ENCODE results near the gene PLEK. TPM values are rescaled to one million over a fixed set of nuclear protein-coding genes. Genes with fewer than 3 reads are reported as not detected.
"Not testable (repeated sequence)": the region's sequence is repeated elsewhere in the genome, so short reads cannot be mapped to it uniquely, and the experiment has no call there.

The PLEK gene
- total RNA-seq, 1 experiment from 2014 or later, result not detected

GRCh38 chr2:68372485-68372884, 7.4 kb downstream of the PLEK start:
- intact Hi-C loops (cut with micrococcal nuclease; ENCODE audit: unreplicated experiment), result no loop called here
- Mint-ChIP-seq H3K27ac (ENCODE audit: unreplicated experiment) (no peak overlapping the region), H3K27me3 (ENCODE audit: unreplicated experiment) (peaks cover 55% of the 10 kb centered on the region), H3K4me1 (ENCODE audit: low read depth, unreplicated experiment) (no peaks in the 10 kb centered on the region), H3K36me3 (ENCODE audit: insufficient read depth, unreplicated experiment) (no peaks in the 10 kb centered on the region), H3K4me3 (ENCODE audit: low read depth, unreplicated experiment) (no peak overlapping the region), H3K9me3 (ENCODE audit: low read depth, unreplicated experiment) (no peaks in the 10 kb centered on the region)
- CTCF ChIA-PET, result no interaction called here
- no peak for DNase-seq
- BruUV-seq (replicated peaks), result no TSS peak
- no peak for TF ChIP-seq CTCF (IDR thresholded peaks at IDR 0.05; ENCODE audit: unreplicated experiment)

GRCh38 chr2:68374184-68374583, 9.1 kb downstream of the PLEK start:
- DNase-seq, result no peak
- TF ChIP-seq CTCF (IDR thresholded peaks at IDR 0.05; ENCODE audit: unreplicated experiment), result no peak
- CTCF ChIA-PET, result no interaction called here
- H3K27ac Mint-ChIP-seq (ENCODE audit: unreplicated experiment), result no peak overlapping the region
- no peaks in the 10 kb centered on the region for H3K9me3 Mint-ChIP-seq (ENCODE audit: low read depth, unreplicated experiment)
- H3K27me3 Mint-ChIP-seq (ENCODE audit: unreplicated experiment), result peaks cover 60% of the 10 kb centered on the region
- H3K4me1 Mint-ChIP-seq (ENCODE audit: low read depth, unreplicated experiment), result no peaks in the 10 kb centered on the region
- intact Hi-C loops (cut with micrococcal nuclease; ENCODE audit: unreplicated experiment), result no loop called here
- no peaks in the 10 kb centered on the region for H3K36me3 Mint-ChIP-seq (ENCODE audit: insufficient read depth, unreplicated experiment)
- H3K4me3 Mint-ChIP-seq (ENCODE audit: low read depth, unreplicated experiment), result no peak overlapping the region
- BruUV-seq (replicated peaks), result no TSS peak

- Mint-ChIP-seq H3K36me3 (ENCODE audit: insufficient read depth, unreplicated experiment) (no peaks in the 10 kb centered on the region), H3K4me1 (ENCODE audit: low read depth, unreplicated experiment) (no peaks in the 10 kb centered on the region), H3K9me3 (ENCODE audit: low read depth, unreplicated experiment) (no peaks in the 10 kb centered on the region), H3K27me3 (ENCODE audit: unreplicated experiment) (peaks cover 60% of the 10 kb centered on the region), H3K4me3 (ENCODE audit: low read depth, unreplicated experiment) (no peak overlapping the region), H3K27ac (ENCODE audit: unreplicated experiment) (no peak overlapping the region)
- no peak for TF ChIP-seq CTCF (IDR thresholded peaks at IDR 0.05; ENCODE audit: unreplicated experiment)
- no TSS peak for BruUV-seq (replicated peaks)
- DNase-seq, result no peak
- CTCF ChIA-PET, result no interaction called here
- intact Hi-C loops (cut with micrococcal nuclease; ENCODE audit: unreplicated experiment), result no loop called here
These were observed 10.5 kb downstream of the PLEK start for GRCh38 chr2:68375582-68375981.

- peaks cover 76% of the 10 kb centered on the region for H3K27me3 Mint-ChIP-seq (ENCODE audit: unreplicated experiment)
- DNase-seq, result no peak
- H3K9me3 Mint-ChIP-seq (ENCODE audit: low read depth, unreplicated experiment), result no peaks in the 10 kb centered on the region
- no peak overlapping the region for H3K4me3 Mint-ChIP-seq (ENCODE audit: low read depth, unreplicated experiment)
- H3K4me1 Mint-ChIP-seq (ENCODE audit: low read depth, unreplicated experiment), result no peaks in the 10 kb centered on the region
- CTCF ChIA-PET, result no interaction called here
- intact Hi-C loops (cut with micrococcal nuclease; ENCODE audit: unreplicated experiment), result no loop called here
- no peak overlapping the region for H3K27ac Mint-ChIP-seq (ENCODE audit: unreplicated experiment)
- H3K36me3 Mint-ChIP-seq (ENCODE audit: insufficient read depth, unreplicated experiment), result no peaks in the 10 kb centered on the region
- no peak for TF ChIP-seq CTCF (IDR thresholded peaks at IDR 0.05; ENCODE audit: unreplicated experiment)
- no TSS peak for BruUV-seq (replicated peaks)
These were observed 12.2 kb downstream of the PLEK start for GRCh38 chr2:68377137-68377780.

GRCh38 chr2:68378779-68379178, 13.7 kb downstream of the PLEK start:
- H3K9me3 Mint-ChIP-seq (ENCODE audit: low read depth, unreplicated experiment); BruUV-seq (replicated peaks); H3K4me3 Mint-ChIP-seq (ENCODE audit: low read depth, unreplicated experiment); CTCF ChIA-PET; DNase-seq; intact Hi-C loops (cut with micrococcal nuclease; ENCODE audit: unreplicated experiment); H3K27ac Mint-ChIP-seq (ENCODE audit: unreplicated experiment); H3K36me3 Mint-ChIP-seq (ENCODE audit: insufficient read depth, unreplicated experiment); H3K4me1 Mint-ChIP-seq (ENCODE audit: low read depth, unreplicated experiment): not testable (repeated sequence)
- H3K27me3 Mint-ChIP-seq (ENCODE audit: unreplicated experiment), result peaks cover 92% of the 10 kb centered on the region
